ENCODE data around the gene LRCH2. TPM values are rescaled to one million over a fixed set of nuclear protein-coding genes. Genes with fewer than 3 reads are reported as not detected.
A peak's percentile ranks its signal among the peaks of the same experiment; 100 is the strongest.
"Not testable (repeated sequence)": the region's sequence is repeated elsewhere in the genome, so short reads cannot be mapped to it uniquely, and the experiment has no call there.

Gene LRCH2
- total RNA-seq, 1 donor from 2014 or later, result 3.1 TPM

DNA sequence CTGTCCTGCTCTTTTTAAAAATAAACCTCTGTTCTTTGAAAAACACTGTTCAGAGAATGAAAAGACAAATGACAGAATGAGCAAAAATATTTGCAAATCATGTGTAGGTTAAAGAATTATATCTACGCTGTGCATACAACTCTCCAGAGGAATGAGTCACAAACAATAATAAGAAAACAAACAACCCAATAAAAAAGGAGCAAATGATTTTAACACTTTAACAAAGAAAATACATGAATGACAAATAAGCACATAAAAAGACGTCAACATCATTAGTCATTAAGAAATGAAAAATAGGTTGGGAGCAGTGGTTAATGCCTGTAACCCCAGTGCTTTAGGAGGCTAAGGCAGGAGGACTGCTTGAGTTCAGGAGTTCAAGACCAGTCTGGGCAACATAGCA is 21.1 kb upstream of the LRCH2 start:
- Histone ChIP-seq H3K27me3 (ENCODE audit: control insufficient read depth in 3 of 3, insufficient read depth in 3 of 3, low read length in 3 of 3) (peaks cover 0 to 4% (median 0%) of the 10 kb centered on the region in 3 donors), H3K4me3 (ENCODE audit: low read length in 3 of 3) (no peak overlapping the region), H3K9ac (ENCODE audit: low read depth in 1 of 3, low read length in 3 of 3) (no peak overlapping the region), H3K36me3 (ENCODE audit: control insufficient read depth in 3 of 3, insufficient read depth in 3 of 3, low read length in 3 of 3) (no peaks in the 10 kb centered on the region), H3K4me1 (ENCODE audit: control insufficient read depth in 3 of 3, insufficient read depth in 3 of 3, low read length in 3 of 3) (no peaks in the 10 kb centered on the region), H3K27ac (ENCODE audit: low read depth, low read length) (no peak overlapping the region), H3K9me3 (ENCODE audit: control insufficient read depth in 3 of 3, low read length in 3 of 3) (no peaks in the 10 kb centered on the region)

DNA sequence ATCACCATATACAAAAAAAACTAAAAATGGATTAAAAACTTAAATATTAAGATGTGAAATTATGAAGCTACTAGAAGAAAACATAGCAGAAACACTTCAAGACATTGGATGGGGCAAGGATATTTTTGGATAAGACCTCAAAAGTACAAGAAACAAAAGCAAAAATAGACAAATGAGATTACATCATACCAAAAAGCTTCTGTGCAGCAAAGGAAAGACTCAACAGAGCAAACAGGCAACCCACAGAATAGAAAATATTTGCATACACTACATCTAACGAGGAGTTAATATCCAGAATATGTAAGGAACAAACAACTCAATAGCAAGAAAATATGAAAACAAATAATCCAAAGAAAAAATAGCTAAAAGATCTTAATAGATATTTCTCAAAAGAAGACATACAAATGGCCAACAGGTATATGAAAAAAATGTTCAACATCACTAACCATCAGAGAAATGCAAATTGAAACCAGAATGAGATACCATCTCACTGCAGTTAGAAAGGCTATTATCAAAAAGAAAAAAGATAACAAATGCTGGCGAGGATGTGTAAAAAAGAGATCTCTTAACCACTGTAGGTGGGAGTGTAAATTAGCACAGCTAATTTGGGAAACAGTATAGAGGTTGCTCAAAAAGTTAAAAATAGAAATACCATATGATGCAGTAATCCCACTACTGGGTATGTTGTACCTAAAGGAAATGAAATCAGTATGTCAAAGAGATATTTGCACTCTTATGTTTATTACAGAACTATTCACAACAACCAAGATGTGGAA is 17.8 kb upstream of the LRCH2 start:
- Histone ChIP-seq H3K9ac (ENCODE audit: low read depth in 1 of 3, low read length in 3 of 3) (no peak overlapping the region), H3K9me3 (ENCODE audit: control insufficient read depth in 3 of 3, low read length in 3 of 3) (no peaks in the 10 kb centered on the region), H3K4me3 (ENCODE audit: low read length in 3 of 3) (no peak overlapping the region), H3K27ac (ENCODE audit: low read depth, low read length) (no peak overlapping the region), H3K4me1 (ENCODE audit: control insufficient read depth in 3 of 3, insufficient read depth in 3 of 3, low read length in 3 of 3) (no peaks in the 10 kb centered on the region), H3K27me3 (ENCODE audit: control insufficient read depth in 3 of 3, insufficient read depth in 3 of 3, low read length in 3 of 3) (no peaks in the 10 kb centered on the region), H3K36me3 (ENCODE audit: control insufficient read depth in 3 of 3, insufficient read depth in 3 of 3, low read length in 3 of 3) (no peaks in the 10 kb centered on the region)

DNA sequence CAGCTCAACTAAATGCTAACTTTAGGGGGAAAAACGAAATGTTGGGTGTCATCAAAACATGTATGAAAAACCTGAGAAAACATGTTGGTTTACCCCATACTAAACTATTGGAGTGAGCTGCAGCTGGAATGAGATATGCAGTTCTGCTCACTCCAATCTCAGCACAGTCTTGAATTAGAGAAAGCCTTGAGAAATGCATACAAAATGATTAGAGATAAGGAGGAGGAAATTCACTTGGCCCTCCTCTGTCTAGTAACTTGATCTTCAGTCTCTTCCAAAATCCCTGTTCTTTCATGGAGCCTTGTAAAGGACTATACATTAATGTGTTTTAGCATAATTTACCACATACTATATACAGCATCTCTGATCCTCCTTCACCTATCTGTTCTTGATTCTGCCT is 3.2 kb upstream of the LRCH2 start:
- no peaks in the 10 kb centered on the region for H3K36me3 ChIP-seq (ENCODE audit: control insufficient read depth in 3 of 3, insufficient read depth in 3 of 3, low read length in 3 of 3)
- no peaks in the 10 kb centered on the region for H3K4me1 ChIP-seq (ENCODE audit: control insufficient read depth in 3 of 3, insufficient read depth in 3 of 3, low read length in 3 of 3)
- no peak overlapping the region for H3K9ac ChIP-seq (ENCODE audit: low read depth in 1 of 3, low read length in 3 of 3)
- peaks cover 0 to 11% (median 0%) of the 10 kb centered on the region in 3 donors for H3K27me3 ChIP-seq (ENCODE audit: control insufficient read depth in 3 of 3, insufficient read depth in 3 of 3, low read length in 3 of 3)
- no peak overlapping the region for H3K27ac ChIP-seq (ENCODE audit: low read depth, low read length)
- H3K4me3 ChIP-seq (ENCODE audit: low read length in 3 of 3), result no peak overlapping the region
- no peaks in the 10 kb centered on the region for H3K9me3 ChIP-seq (ENCODE audit: control insufficient read depth in 3 of 3, low read length in 3 of 3)

DNA sequence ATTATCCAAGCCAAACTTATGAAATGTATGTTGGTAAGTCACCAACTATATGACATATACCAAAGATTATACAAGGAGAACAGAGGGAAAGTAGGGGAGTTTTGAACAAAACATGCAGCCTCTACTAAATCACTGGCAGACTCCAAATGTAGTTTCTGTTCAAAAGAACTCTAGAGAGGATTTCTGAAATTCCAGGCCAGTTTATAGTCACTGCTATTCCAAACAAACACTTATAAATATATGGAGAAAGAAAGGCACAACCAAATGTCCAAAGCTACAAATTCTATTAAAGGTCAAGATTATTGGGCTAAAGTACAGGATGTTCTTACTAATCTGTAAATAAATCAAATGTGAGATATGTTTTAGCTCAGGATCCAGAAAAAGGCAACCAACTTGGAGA is 2.7 kb upstream of the LRCH2 start:
- Histone ChIP-seq H3K4me1 (ENCODE audit: control insufficient read depth in 3 of 3, insufficient read depth in 3 of 3, low read length in 3 of 3) (no peaks in the 10 kb centered on the region), H3K4me3 (ENCODE audit: low read length in 3 of 3) (no peak overlapping the region), H3K9me3 (ENCODE audit: control insufficient read depth in 3 of 3, low read length in 3 of 3) (no peaks in the 10 kb centered on the region), H3K36me3 (ENCODE audit: control insufficient read depth in 3 of 3, insufficient read depth in 3 of 3, low read length in 3 of 3) (no peaks in the 10 kb centered on the region), H3K27me3 (ENCODE audit: control insufficient read depth in 3 of 3, insufficient read depth in 3 of 3, low read length in 3 of 3) (peaks cover 0 to 11% (median 0%) of the 10 kb centered on the region in 3 donors), H3K27ac (ENCODE audit: low read depth, low read length) (no peak overlapping the region), H3K9ac (ENCODE audit: low read depth in 1 of 3, low read length in 3 of 3) (no peak overlapping the region)

DNA sequence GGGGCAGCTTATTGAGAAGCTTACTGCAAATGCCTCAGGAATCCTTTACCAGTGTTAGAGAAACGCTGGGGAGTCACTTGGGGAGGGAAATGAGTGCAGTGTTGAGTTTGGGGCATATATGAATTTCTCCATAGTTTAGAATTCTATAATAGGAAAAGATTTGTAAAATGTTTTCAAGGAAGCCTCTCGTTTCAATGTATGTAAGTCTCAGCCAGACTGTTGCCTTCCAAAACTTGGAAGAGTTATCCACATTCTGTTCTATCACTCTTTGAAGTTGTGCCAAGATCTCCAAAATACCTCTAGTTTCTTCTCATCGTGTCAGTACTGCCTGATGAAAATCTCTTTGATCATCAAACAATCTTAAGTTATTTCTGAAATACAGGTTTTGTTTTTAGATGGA is 565 bp upstream of the LRCH2 start:
- no peak overlapping the region for H3K9ac ChIP-seq (ENCODE audit: low read depth in 1 of 3, low read length in 3 of 3)
- no peak overlapping the region for H3K27ac ChIP-seq (ENCODE audit: low read depth, low read length)
- no peaks in the 10 kb centered on the region for H3K36me3 ChIP-seq (ENCODE audit: control insufficient read depth in 3 of 3, insufficient read depth in 3 of 3, low read length in 3 of 3)
- H3K9me3 ChIP-seq (ENCODE audit: control insufficient read depth in 3 of 3, low read length in 3 of 3), result no peaks in the 10 kb centered on the region
- H3K4me1 ChIP-seq (ENCODE audit: control insufficient read depth in 3 of 3, insufficient read depth in 3 of 3, low read length in 3 of 3), result no peaks in the 10 kb centered on the region
- peak overlapping the region in 2 of 3 donors; percentile 24 to 51 for H3K4me3 ChIP-seq (ENCODE audit: low read length in 3 of 3)
- peaks cover 0 to 11% (median 0%) of the 10 kb centered on the region in 3 donors for H3K27me3 ChIP-seq (ENCODE audit: control insufficient read depth in 3 of 3, insufficient read depth in 3 of 3, low read length in 3 of 3)

DNA sequence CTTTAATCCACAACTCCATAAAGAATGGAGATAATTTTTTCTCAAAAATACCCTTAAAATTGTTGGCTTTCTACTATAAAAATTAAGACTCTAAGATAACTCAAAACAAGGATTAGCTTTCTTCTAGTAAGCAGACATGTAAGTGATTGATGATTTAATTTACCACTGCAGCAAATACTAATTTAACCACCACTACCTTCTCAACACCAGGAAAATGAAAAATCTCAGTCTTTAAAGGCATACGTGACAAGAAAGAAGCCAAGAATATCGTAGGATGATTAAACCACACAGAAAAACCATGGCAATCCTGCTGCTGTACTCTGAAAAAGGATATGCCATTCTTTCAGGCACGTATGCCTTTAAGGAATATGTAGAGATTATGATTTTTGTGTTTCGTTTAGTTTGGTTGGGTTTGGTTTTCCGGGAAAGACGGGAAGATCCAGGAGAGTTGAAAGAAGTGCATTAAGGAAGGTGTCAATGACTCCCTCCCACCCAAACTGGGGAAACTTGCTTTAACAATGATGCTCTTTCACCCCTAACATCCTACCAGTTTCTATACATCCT is 881 bp downstream of the LRCH2 start:
- H3K9me3 ChIP-seq (ENCODE audit: control insufficient read depth in 3 of 3, low read length in 3 of 3), result no peaks in the 10 kb centered on the region
- H3K27me3 ChIP-seq (ENCODE audit: control insufficient read depth in 3 of 3, insufficient read depth in 3 of 3, low read length in 3 of 3), result peaks cover 0 to 11% (median 0%) of the 10 kb centered on the region in 3 donors
- no peak overlapping the region for H3K27ac ChIP-seq (ENCODE audit: low read depth, low read length)
- H3K36me3 ChIP-seq (ENCODE audit: control insufficient read depth in 3 of 3, insufficient read depth in 3 of 3, low read length in 3 of 3), result no peaks in the 10 kb centered on the region
- H3K4me3 ChIP-seq (ENCODE audit: low read length in 3 of 3), result peak overlapping the region; percentile 37 to 67 (median 55)
- H3K9ac ChIP-seq (ENCODE audit: low read depth in 1 of 3, low read length in 3 of 3), result peak overlapping the region in 1 of 3 donors; percentile 3
- no peaks in the 10 kb centered on the region for H3K4me1 ChIP-seq (ENCODE audit: control insufficient read depth in 3 of 3, insufficient read depth in 3 of 3, low read length in 3 of 3)

DNA sequence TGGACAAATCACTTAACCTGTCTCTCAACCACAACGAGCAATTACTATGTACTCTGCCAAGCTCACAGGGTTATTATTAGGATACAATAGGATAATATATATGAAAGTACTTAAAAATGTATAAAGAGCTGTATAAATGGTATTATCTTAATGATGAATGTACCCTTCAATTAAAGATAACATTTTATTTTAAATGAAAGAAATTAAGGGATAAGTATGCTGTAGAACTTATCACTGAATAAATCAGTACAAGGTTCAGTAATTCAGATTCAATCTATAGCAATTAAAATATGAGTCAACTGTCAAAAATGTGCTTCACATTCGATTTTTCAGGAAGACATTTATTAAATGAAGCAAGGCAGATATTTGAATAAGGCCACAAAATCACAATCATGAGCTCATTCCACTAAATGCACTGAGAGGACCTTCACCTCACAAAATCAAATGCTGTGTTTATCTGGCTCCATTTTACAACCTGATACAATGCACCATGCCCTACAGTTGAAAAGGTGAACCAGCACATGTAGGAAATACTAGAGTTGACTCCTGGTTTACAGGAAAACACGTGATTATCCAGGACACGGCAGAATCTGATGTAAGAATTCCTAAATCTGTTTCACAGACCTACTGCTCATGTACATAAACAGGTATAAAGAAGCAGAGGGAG is 4.4 kb downstream of the LRCH2 start:
- Histone ChIP-seq H3K27ac (ENCODE audit: low read depth, low read length) (no peak overlapping the region), H3K9me3 (ENCODE audit: control insufficient read depth in 3 of 3, low read length in 3 of 3) (no peaks in the 10 kb centered on the region), H3K27me3 (ENCODE audit: control insufficient read depth in 3 of 3, insufficient read depth in 3 of 3, low read length in 3 of 3) (peaks cover 0 to 11% (median 0%) of the 10 kb centered on the region in 3 donors), H3K9ac (ENCODE audit: low read depth in 1 of 3, low read length in 3 of 3) (no peak overlapping the region), H3K4me1 (ENCODE audit: control insufficient read depth in 3 of 3, insufficient read depth in 3 of 3, low read length in 3 of 3) (no peaks in the 10 kb centered on the region), H3K36me3 (ENCODE audit: control insufficient read depth in 3 of 3, insufficient read depth in 3 of 3, low read length in 3 of 3) (no peaks in the 10 kb centered on the region), H3K4me3 (ENCODE audit: low read length in 3 of 3) (no peak overlapping the region)

DNA sequence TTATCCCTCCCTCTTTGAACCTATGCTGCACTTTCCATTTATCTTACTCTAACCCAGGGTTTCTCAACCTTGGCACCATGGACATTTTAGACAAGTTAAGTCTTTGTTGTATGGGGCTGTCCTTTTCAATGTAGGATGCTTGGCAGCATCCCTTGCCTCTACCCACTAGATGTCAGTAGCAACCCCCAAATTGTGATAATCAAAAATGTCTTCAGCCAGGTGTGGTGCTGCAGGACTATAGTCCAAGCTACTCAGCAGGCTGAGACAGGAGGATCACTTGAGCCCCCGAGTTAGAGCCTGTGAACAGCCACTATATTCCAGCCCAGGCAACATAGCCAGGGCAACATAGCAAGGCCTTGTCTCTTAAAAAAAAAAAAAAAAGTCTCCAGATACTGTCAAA is 7.0 kb downstream of the LRCH2 start:
- Histone ChIP-seq H3K4me3 (ENCODE audit: low read length in 3 of 3) (no peak overlapping the region), H3K27me3 (ENCODE audit: control insufficient read depth in 3 of 3, insufficient read depth in 3 of 3, low read length in 3 of 3) (no peaks in the 10 kb centered on the region), H3K9me3 (ENCODE audit: control insufficient read depth in 3 of 3, low read length in 3 of 3) (no peaks in the 10 kb centered on the region), H3K4me1 (ENCODE audit: control insufficient read depth in 3 of 3, insufficient read depth in 3 of 3, low read length in 3 of 3) (no peaks in the 10 kb centered on the region), H3K36me3 (ENCODE audit: control insufficient read depth in 3 of 3, insufficient read depth in 3 of 3, low read length in 3 of 3) (no peaks in the 10 kb centered on the region), H3K9ac (ENCODE audit: low read depth in 1 of 3, low read length in 3 of 3) (no peak overlapping the region), H3K27ac (ENCODE audit: low read depth, low read length) (no peak overlapping the region)

DNA sequence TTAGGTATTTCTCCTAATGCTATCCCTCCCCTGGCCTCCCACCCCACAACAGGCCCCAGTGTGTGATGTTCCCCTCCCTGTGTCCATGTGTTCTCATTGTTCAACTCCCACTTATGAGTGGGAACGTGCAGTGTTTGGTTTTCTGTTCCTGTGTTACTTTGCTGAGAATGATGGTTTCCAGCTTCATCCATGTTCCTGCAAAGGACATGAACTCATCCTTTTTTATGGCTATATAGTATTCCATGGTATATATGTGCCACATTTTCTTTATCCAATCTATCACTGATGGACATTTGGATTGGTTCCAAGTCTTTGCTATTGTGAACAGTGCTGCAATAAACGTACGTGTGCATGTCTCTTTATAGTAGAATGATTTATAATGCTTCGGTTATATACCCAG is 16.6 kb downstream of the LRCH2 start:
- H3K27ac ChIP-seq (ENCODE audit: low read depth, low read length), result not testable (repeated sequence)

DNA sequence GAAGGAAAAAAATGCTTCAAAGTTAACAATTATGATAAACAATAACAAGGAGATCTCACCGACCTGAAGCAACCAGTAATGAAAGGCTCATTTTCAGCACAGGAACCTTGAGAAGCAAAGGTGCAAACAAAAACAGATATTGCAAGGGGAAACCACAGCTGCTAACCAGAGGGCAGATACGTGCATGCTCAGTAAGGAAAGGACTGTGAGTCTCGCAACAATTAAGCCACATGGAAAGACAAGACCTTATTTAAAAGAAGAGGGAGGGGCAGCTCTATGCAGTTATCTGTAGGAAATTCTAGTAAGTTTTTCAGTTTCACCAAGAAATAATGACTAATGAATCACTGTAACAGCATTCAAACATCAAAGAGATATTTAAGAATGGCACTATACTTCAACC is 19.3 kb downstream of the LRCH2 start:
- H3K9me3 ChIP-seq (ENCODE audit: control insufficient read depth in 3 of 3, low read length in 3 of 3), result no peaks in the 10 kb centered on the region
- H3K27ac ChIP-seq (ENCODE audit: low read depth, low read length), result no peak overlapping the region
- H3K4me3 ChIP-seq (ENCODE audit: low read length in 3 of 3), result no peak overlapping the region
- H3K27me3 ChIP-seq (ENCODE audit: control insufficient read depth in 3 of 3, insufficient read depth in 3 of 3, low read length in 3 of 3), result no peaks in the 10 kb centered on the region
- no peaks in the 10 kb centered on the region for H3K36me3 ChIP-seq (ENCODE audit: control insufficient read depth in 3 of 3, insufficient read depth in 3 of 3, low read length in 3 of 3)
- H3K9ac ChIP-seq (ENCODE audit: low read depth in 1 of 3, low read length in 3 of 3), result no peak overlapping the region
- no peaks in the 10 kb centered on the region for H3K4me1 ChIP-seq (ENCODE audit: control insufficient read depth in 3 of 3, insufficient read depth in 3 of 3, low read length in 3 of 3)

More for the DNA sequence above, 16.6 kb downstream of the LRCH2 start:
- H3K9ac ChIP-seq (ENCODE audit: low read depth in 1 of 3, low read length in 3 of 3); H3K9me3 ChIP-seq (ENCODE audit: control insufficient read depth in 3 of 3, low read length in 3 of 3); H3K4me3 ChIP-seq (ENCODE audit: low read length in 3 of 3); H3K27me3 ChIP-seq (ENCODE audit: control insufficient read depth in 3 of 3, insufficient read depth in 3 of 3, low read length in 3 of 3); H3K4me1 ChIP-seq (ENCODE audit: control insufficient read depth in 3 of 3, insufficient read depth in 3 of 3, low read length in 3 of 3); H3K36me3 ChIP-seq (ENCODE audit: control insufficient read depth in 3 of 3, insufficient read depth in 3 of 3, low read length in 3 of 3): not testable (repeated sequence)
